IMR-90 (cell line): Measurements from ENCODE around the gene KAZN. TPM values are rescaled to one million over a fixed set of nuclear protein-coding genes. Genes with fewer than 3 reads are reported as not detected.

Experiments
- ATAC-seq: fragments of 200-7000 bp; cut with Tn5 transposase; 2 replicates; pipeline ENCODE4 v1.9.1; 2020; ENCODE audit warnings: low read depth, mild to moderate bottlenecking, moderate library complexity
- BruUV-seq: library from RNA; stranded (reverse); fragments of 400-500 nt; replicated peaks from 2 replicates; lab custom pipeline; 2021; lab: Mats Ljungman, UMichigan
- CTCF ChIA-PET: fragments of 300-600 bp; formaldehyde crosslinking; extraction: SDS; loops from one replicate; lab custom pipeline; 2021; ENCODE audit warnings: antibody characterized with exemption; lab: Yijun Ruan, JAX
- POLR2A ChIA-PET: fragments of 300-600 bp; sonication (Branson Sonifier 250); formaldehyde crosslinking; loops from one replicate; lab custom pipeline; 2022; ENCODE audit warnings: antibody characterized with exemption; ENCODE audit not compliant: unreplicated experiment; lab: Charles Lee
- DNase-seq: peaks from one replicate; pipeline ENCODE4 v3.0.0; 2013
- H2AFZ ChIP-seq: replicated peaks from 2 replicates; pipeline ENCODE3; 2013; ENCODE audit warnings: low read length, mild to moderate bottlenecking; ENCODE audit not compliant: poor library complexity
- H2AK5ac ChIP-seq: 2 replicates; pipeline ENCODE4 v1.6.1; 2013; ENCODE audit warnings: low read depth, low read length, inconsistent platforms
- H2AK9ac ChIP-seq: replicated peaks from 2 replicates; pipeline ENCODE3; 2013; ENCODE audit warnings: mild to moderate bottlenecking, low read depth, low read length, moderate library complexity; ENCODE audit not compliant: poor library complexity
- H2BK120ac ChIP-seq: 2 replicates; pipeline ENCODE4 v1.6.1; 2013; ENCODE audit warnings: low read depth, low read length, inconsistent platforms
- H2BK15ac ChIP-seq: 3 replicates; pipeline ENCODE4 v1.6.1; 2013; ENCODE audit warnings: low read depth, low read length, inconsistent platforms
- H2BK20ac ChIP-seq: 2 replicates; pipeline ENCODE4 v1.6.1; 2013; ENCODE audit warnings: low read depth, mild to moderate bottlenecking, inconsistent platforms, low read length, moderate library complexity
- H2BK5ac ChIP-seq: 2 replicates; pipeline ENCODE4 v1.6.1; 2013; ENCODE audit warnings: mild to moderate bottlenecking, low read depth, low read length, inconsistent platforms; ENCODE audit not compliant: poor library complexity, severe bottlenecking
- H3K14ac ChIP-seq: replicated peaks from 2 replicates; pipeline ENCODE4 v1.6.1; 2013; ENCODE audit warnings: low read depth, low read length, inconsistent platforms
- H3K18ac ChIP-seq: 2 replicates; pipeline ENCODE4 v1.6.1; 2013; ENCODE audit warnings: low read depth, low read length, control low read depth
- H3K23ac ChIP-seq: 2 replicates; pipeline ENCODE4 v1.6.1; 2013; ENCODE audit warnings: low read depth, low read length, inconsistent platforms
- H3K27ac ChIP-seq: 2 replicates; pipeline ENCODE4 v1.5.1; 2013; ENCODE audit warnings: mild to moderate bottlenecking, control low read depth, low read length; ENCODE audit not compliant: insufficient read depth
- H3K27me3 ChIP-seq: 2 replicates; pipeline ENCODE4 v1.6.1; 2013; ENCODE audit warnings: low read length; ENCODE audit not compliant: control insufficient read depth, insufficient read depth
- H3K36me3 ChIP-seq: 2 replicates; pipeline ENCODE4 v1.6.1; 2013; ENCODE audit warnings: low read length, mixed read lengths; ENCODE audit not compliant: control insufficient read depth, insufficient read depth
- H3K4ac ChIP-seq: 2 replicates; pipeline ENCODE4 v1.6.1; 2013; ENCODE audit warnings: low read depth, low read length, inconsistent platforms
- H3K4me1 ChIP-seq: 2 replicates; pipeline ENCODE4 v1.6.1; 2013; ENCODE audit warnings: low read length, mixed read lengths; ENCODE audit not compliant: control insufficient read depth, insufficient read depth
- H3K4me2 ChIP-seq: 2 replicates; pipeline ENCODE4 v1.6.1; 2013; ENCODE audit warnings: low read depth, mild to moderate bottlenecking, control low read depth, low read length, moderate library complexity
- H3K4me3 ChIP-seq: 2 replicates; pipeline ENCODE4 v1.5.1; 2013; ENCODE audit warnings: low read depth, mild to moderate bottlenecking, control low read depth, low read length, moderate library complexity; ENCODE audit not compliant: insufficient read depth
- H3K56ac ChIP-seq: 2 replicates; pipeline ENCODE4 v1.6.1; 2013; ENCODE audit warnings: low read length, inconsistent platforms; ENCODE audit not compliant: insufficient read depth; ENCODE audit errors: extremely low read depth
- H3K79me1 ChIP-seq, 2 experiments: 2 replicates each; pipeline ENCODE4 v1.6.1; 2013; ENCODE audit warnings: low read length in 2 of 2, inconsistent platforms in 1 of 2, low read depth in 1 of 2
- H3K9ac ChIP-seq: 2 replicates; pipeline ENCODE4 v1.6.1; 2013; ENCODE audit warnings: low read depth, low read length, control low read depth
- H3K9me1 ChIP-seq: 2 replicates; pipeline ENCODE4 v1.6.1; 2013; ENCODE audit warnings: low read length, inconsistent platforms; ENCODE audit not compliant: insufficient read depth
- H3K9me3 ChIP-seq: 2 replicates; pipeline ENCODE4 v1.6.1; 2013; ENCODE audit warnings: low read length; ENCODE audit not compliant: control insufficient read depth, insufficient read depth
- H4K20me1 ChIP-seq: 2 replicates; pipeline ENCODE4 v1.6.1; 2013; ENCODE audit warnings: low read length, inconsistent platforms; ENCODE audit not compliant: insufficient read depth
- H4K5ac ChIP-seq: 2 replicates; pipeline ENCODE4 v1.6.1; 2013; ENCODE audit warnings: mild to moderate bottlenecking, low read depth, low read length, control low read depth
- H4K8ac ChIP-seq, 2 experiments: 2 replicates each; pipeline ENCODE4 v1.6.1; 2013; ENCODE audit warnings: low read depth in 2 of 2, low read length in 2 of 2, control low read depth in 1 of 2, inconsistent platforms in 1 of 2
- H4K91ac ChIP-seq: 2 replicates; pipeline ENCODE4 v1.6.1; 2013; ENCODE audit warnings: low read depth, low read length, inconsistent platforms; ENCODE audit not compliant: insufficient read depth
- BHLHE40 ChIP-seq: fragments of 150-350 bp; IDR thresholded peaks from 2 replicates; pipeline ENCODE4 v1.6.1; 2016; ENCODE audit warnings: mild to moderate bottlenecking, low read depth, low read length
- CEBPB ChIP-seq: IDR thresholded peaks from 2 replicates; pipeline ENCODE4 v1.6.1; 2012; ENCODE audit warnings: low read depth, low read length, improper control_type of control experiment
- CHD1 ChIP-seq: IDR thresholded peaks from 2 replicates; pipeline ENCODE4 v1.6.1; 2012; ENCODE audit warnings: low read depth, low read length, improper control_type of control experiment
- FOS ChIP-seq: fragments of 150-350 bp; IDR thresholded peaks from 2 replicates; pipeline ENCODE4 v1.6.1; 2016; ENCODE audit warnings: low read depth, low read length
- MAFK ChIP-seq: IDR thresholded peaks from 2 replicates; pipeline ENCODE4 v1.6.1; 2012; ENCODE audit warnings: low read depth, low read length, improper control_type of control experiment
- MAZ ChIP-seq: IDR thresholded peaks from 2 replicates; pipeline ENCODE4 v1.6.1; 2012; ENCODE audit warnings: low read depth, mild to moderate bottlenecking, low read length, improper control_type of control experiment, moderate library complexity, borderline replicate concordance
- MXI1 ChIP-seq: IDR thresholded peaks from 2 replicates; pipeline ENCODE4 v1.6.1; 2012; ENCODE audit warnings: low read depth, mild to moderate bottlenecking, low read length, moderate library complexity, borderline replicate concordance
- NFE2L2 ChIP-seq: fragments of 150-350 bp; IDR thresholded peaks from 2 replicates; pipeline ENCODE4 v1.6.1; 2016; ENCODE audit warnings: low read depth, mild to moderate bottlenecking, low read length
- POLR2A ChIP-seq: IDR thresholded peaks from 2 replicates; pipeline ENCODE4 v1.6.1; 2012; ENCODE audit warnings: mild to moderate bottlenecking, low read depth, low read length
- RAD21 ChIP-seq: IDR thresholded peaks from 2 replicates; pipeline ENCODE4 v1.6.1; 2012; ENCODE audit warnings: low read length, improper control_type of control experiment
- RCOR1 ChIP-seq: IDR thresholded peaks from 2 replicates; pipeline ENCODE4 v1.6.1; 2012; ENCODE audit warnings: mild to moderate bottlenecking, low read length, improper control_type of control experiment; ENCODE audit not compliant: insufficient replicate concordance
- RFX5 ChIP-seq: IDR thresholded peaks from 2 replicates; pipeline ENCODE4 v1.8.0; 2012; ENCODE audit warnings: low read depth, mild to moderate bottlenecking, low read length, moderate library complexity
- SMC3 ChIP-seq: fragments of 150-350 bp; IDR thresholded peaks from 2 replicates; pipeline ENCODE4 v1.6.1; 2016; ENCODE audit warnings: low read depth, mild to moderate bottlenecking, antibody characterized with exemption, low read length, moderate library complexity
- WGBS, 2 experiments: methylation state at CpG; one replicate each; pipeline versions ENCODE4 v1.1.5 to v1.1.7; 2013; ENCODE audit warnings: missing lambda C conversion rate in 2 of 2; ENCODE audit not compliant: insufficient read length in 1 of 2; ENCODE audit errors: extremely low coverage in 2 of 2; 5-methylcytosine and 5-hydroxymethylcytosine counted together
- dilution Hi-C: fragments of 300-500 bp; cut with HindIII; formaldehyde crosslinking; loops from one replicate; pipeline ENCODE4 v1.14.3; 2018; ENCODE audit warnings: low sequenced_read_pairs; ENCODE audit not compliant: unreplicated experiment
- in situ Hi-C: fragments of 300-500 bp; cut with MboI; formaldehyde crosslinking; loops from 3 replicates; pipeline ENCODE4 v1.14.3; 2019; ENCODE audit warnings: low sequenced_read_pairs, inconsistent platforms, mixed read lengths
- intact Hi-C: fragments of 100-400 bp; cut with micrococcal nuclease; formaldehyde crosslinking; loops from 2 replicates; pipeline ENCODE4 v1.10.0; 2022
- polyA plus RNA-seq, 3 experiments: library from polyadenylated mRNA; depleted of rRNA; stranded (reverse); fragments of >200 nt; gene quantifications; 2 replicates each; pipeline ENCODE4 v1.2.3, GENCODE V29; 2012; ENCODE audit warnings: low replicate concordance in 1 of 3
- total RNA-seq: library from RNA; depleted of rRNA; stranded (reverse); fragments of >200 nt; gene quantifications from 2 replicates; pipeline ENCODE4 v1.2.3, GENCODE V29; 2012
- TF ChIP-seq, protein P1 (sequence below): fragments of 150-350 bp; IDR thresholded peaks from 2 replicates; pipeline ENCODE4 v1.6.1; 2017; ENCODE audit warnings: mild to moderate bottlenecking, antibody characterized with exemption, low read length, low read depth
- TF ChIP-seq, protein P2 (sequence below): conservative IDR thresholded peaks from 2 replicates; pipeline ENCODE4 v1.5.1; 2012; ENCODE audit warnings: mild to moderate bottlenecking, low read depth, low read length, improper control_type of control experiment
- TF ChIP-seq, protein P3 (sequence below): fragments of 150-350 bp; IDR thresholded peaks from 2 replicates; pipeline ENCODE4 v1.6.1; 2016; ENCODE audit warnings: low read depth, mild to moderate bottlenecking, low read length, moderate library complexity, borderline replicate concordance

The KAZN gene
- total and polyA plus RNA-seq, 2 of the 4 experiments (the other 2 are of a cell fraction), result 5.2 to 10.5 TPM

DNA sequence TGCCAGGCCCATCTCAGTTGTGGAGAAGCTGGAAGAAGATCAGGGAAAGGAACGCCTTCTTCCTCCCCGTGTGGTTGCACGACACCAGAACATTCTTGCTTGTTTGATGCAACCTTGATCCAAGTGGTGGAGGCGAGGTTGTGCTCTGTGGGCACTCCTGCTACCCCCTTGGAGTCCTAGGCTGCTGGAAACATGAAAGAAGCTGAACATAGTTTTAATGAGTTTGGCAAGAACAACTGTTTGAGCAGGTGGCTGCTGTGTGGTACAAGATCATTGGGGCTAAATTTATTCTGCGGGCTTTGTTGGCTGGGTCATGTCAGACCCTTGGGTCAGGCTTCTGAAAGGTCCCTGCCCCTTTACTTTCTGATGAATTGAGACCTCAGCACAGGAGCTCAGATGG, 5.9 kb downstream of the KAZN start:
- WGBS, 2 experiments, result 100% methylated on average over 2 of the region's 5 CpGs; no CpG with 5 or more reads in 1 of the 2 experiments
- Histone ChIP-seq H4K5ac (no peak overlapping the region), H3K79me1 (no peaks in the 10 kb centered on the region), H2BK20ac (no peak overlapping the region), H3K4me1 (peaks cover 2% of the 10 kb centered on the region; the same call in 1 of the 2 replicates), H4K91ac (no peak overlapping the region), H2BK15ac (no peak overlapping the region), H3K14ac (no peak overlapping the region), H2BK5ac (no peak overlapping the region), H3K23ac (no peak overlapping the region), H2BK120ac (no peak overlapping the region), H2AK9ac (no peak overlapping the region), H3K9me1 (no peaks in the 10 kb centered on the region), H2AK5ac (no peak overlapping the region), H3K56ac (no peak overlapping the region), H3K27me3 (peaks cover 9% of the 10 kb centered on the region), H2AFZ (no peak overlapping the region), H3K4me2 (no peak overlapping the region), H3K4ac (no peak overlapping the region), H4K8ac (no peak overlapping the region), H3K27ac (no peak overlapping the region), H3K4me3 (no peak overlapping the region), H3K18ac (no peak overlapping the region), H3K9me3 (no peaks in the 10 kb centered on the region; the same call in 1 of the 2 replicates), H3K9ac (no peak overlapping the region), H4K20me1 (no peaks in the 10 kb centered on the region; the same call in 1 of the 2 replicates), H3K36me3 (no peaks in the 10 kb centered on the region)
- CTCF ChIA-PET, result no interaction called here
- intact Hi-C loops, result no loop called here
- TF ChIP-seq RCOR1 (no peak), MXI1 (no peak), FOS (no peak), RAD21 (no peak), MAZ (no peak), BHLHE40 (no peak), SMC3 (no peak), RFX5 (no peak), NFE2L2 (no peak), MAFK (no peak), POLR2A (no peak), CHD1 (no peak), CEBPB (no peak)
- TF ChIP-seq, protein P1, sequence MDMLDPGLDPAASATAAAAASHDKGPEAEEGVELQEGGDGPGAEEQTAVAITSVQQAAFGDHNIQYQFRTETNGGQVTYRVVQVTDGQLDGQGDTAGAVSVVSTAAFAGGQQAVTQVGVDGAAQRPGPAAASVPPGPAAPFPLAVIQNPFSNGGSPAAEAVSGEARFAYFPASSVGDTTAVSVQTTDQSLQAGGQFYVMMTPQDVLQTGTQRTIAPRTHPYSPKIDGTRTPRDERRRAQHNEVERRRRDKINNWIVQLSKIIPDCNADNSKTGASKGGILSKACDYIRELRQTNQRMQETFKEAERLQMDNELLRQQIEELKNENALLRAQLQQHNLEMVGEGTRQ, result no peak
- TF ChIP-seq, protein P2, sequence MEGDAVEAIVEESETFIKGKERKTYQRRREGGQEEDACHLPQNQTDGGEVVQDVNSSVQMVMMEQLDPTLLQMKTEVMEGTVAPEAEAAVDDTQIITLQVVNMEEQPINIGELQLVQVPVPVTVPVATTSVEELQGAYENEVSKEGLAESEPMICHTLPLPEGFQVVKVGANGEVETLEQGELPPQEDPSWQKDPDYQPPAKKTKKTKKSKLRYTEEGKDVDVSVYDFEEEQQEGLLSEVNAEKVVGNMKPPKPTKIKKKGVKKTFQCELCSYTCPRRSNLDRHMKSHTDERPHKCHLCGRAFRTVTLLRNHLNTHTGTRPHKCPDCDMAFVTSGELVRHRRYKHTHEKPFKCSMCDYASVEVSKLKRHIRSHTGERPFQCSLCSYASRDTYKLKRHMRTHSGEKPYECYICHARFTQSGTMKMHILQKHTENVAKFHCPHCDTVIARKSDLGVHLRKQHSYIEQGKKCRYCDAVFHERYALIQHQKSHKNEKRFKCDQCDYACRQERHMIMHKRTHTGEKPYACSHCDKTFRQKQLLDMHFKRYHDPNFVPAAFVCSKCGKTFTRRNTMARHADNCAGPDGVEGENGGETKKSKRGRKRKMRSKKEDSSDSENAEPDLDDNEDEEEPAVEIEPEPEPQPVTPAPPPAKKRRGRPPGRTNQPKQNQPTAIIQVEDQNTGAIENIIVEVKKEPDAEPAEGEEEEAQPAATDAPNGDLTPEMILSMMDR, result no peak
- TF ChIP-seq, protein P3, sequence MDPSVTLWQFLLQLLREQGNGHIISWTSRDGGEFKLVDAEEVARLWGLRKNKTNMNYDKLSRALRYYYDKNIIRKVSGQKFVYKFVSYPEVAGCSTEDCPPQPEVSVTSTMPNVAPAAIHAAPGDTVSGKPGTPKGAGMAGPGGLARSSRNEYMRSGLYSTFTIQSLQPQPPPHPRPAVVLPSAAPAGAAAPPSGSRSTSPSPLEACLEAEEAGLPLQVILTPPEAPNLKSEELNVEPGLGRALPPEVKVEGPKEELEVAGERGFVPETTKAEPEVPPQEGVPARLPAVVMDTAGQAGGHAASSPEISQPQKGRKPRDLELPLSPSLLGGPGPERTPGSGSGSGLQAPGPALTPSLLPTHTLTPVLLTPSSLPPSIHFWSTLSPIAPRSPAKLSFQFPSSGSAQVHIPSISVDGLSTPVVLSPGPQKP, result no peak
- POLR2A ChIA-PET, result no interaction called here
- no peak for ATAC-seq
- no TSS peak for BruUV-seq
- dilution Hi-C loops, result no loop called here
- in situ Hi-C loops, result no loop called here
- DNase-seq, result no peak
